Measurements from ENCODE around the gene REEP1.

DNA sequence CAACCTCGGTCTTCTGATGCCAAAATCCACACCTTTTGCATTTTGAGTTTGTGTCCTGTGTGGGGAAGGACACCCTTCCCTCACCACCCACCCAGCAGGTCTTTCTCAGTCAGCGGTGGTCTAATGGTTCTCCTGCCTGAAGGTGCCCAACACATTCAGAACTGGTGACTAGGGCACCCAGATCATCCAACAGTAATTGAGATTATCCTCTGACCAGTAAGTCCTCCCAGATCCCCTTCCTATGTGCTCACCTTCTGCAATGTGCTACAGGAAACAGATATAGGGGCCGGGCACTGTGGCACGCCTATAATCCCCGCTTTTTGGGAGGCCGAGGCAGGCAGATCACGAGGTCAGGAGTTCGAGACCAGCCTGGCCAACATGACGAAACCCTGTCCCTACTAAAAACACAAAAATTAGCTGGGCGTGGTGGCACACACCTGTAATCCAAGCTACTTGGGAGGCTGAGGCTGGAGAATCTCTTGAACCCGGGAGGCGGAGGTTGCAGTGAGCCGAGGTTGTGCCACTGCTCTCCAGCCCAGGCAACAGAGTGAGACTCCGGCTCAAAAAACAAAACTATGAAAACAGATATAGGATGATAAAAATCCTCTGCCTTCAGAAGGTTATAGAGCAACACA, 56.2 kb downstream of the REEP1 start:
- no peak for TF ChIP-seq POLR2A (IDR thresholded peaks at IDR 0.05)
- TF ChIP-seq, protein P1, sequence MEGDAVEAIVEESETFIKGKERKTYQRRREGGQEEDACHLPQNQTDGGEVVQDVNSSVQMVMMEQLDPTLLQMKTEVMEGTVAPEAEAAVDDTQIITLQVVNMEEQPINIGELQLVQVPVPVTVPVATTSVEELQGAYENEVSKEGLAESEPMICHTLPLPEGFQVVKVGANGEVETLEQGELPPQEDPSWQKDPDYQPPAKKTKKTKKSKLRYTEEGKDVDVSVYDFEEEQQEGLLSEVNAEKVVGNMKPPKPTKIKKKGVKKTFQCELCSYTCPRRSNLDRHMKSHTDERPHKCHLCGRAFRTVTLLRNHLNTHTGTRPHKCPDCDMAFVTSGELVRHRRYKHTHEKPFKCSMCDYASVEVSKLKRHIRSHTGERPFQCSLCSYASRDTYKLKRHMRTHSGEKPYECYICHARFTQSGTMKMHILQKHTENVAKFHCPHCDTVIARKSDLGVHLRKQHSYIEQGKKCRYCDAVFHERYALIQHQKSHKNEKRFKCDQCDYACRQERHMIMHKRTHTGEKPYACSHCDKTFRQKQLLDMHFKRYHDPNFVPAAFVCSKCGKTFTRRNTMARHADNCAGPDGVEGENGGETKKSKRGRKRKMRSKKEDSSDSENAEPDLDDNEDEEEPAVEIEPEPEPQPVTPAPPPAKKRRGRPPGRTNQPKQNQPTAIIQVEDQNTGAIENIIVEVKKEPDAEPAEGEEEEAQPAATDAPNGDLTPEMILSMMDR (IDR thresholded peaks at IDR 0.05): no peak
